Measurements from ENCODE around the gene SMKR1. TPM values are rescaled to one million over a fixed set of nuclear protein-coding genes. Genes with fewer than 3 reads are reported as not detected.

Gene SMKR1
- total and polyA plus RNA-seq, 9 of the 15 experiments (the other 6 are each of a cell fraction or from before 2014, with no cell fraction given), result 0.58 to 1.8 (median 0.93) TPM; not detected in 1

DNA sequence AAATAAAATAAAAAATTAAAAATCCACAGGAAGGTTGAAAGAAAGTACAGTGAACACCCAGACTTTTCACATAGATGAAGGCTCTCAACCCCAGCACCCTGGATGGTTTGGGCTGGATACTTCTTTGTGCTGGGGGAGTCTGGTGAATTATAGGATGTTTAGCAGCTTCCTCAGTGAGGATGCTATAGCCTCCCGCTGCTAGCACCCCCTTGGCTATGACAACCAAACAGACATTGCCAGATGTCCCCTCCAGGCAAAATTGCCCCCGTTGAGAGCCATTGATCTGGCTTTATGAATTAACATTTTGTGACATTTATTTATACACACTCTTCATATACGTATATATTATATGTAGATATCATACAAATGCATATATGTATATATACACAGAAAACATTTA, 21.6 kb downstream of the SMKR1 start:
- BruUV-seq (replicated peaks), result no TSS peak
- FAIRE-seq (no peak), DNase-seq (ENCODE audit: extremely low read depth in 1 of 4, low spot score in 3 of 4) (no peak), ATAC-seq (no peak)
- TF ChIP-seq TAF15 (IDR thresholded peaks at IDR 0.05; ENCODE audit: low read depth, low read length) (no peak), RFX5 (IDR thresholded peaks at IDR 0.05; ENCODE audit: low read depth, low read length) (no peak), MAFG (tag; conservative IDR thresholded peaks at IDR 0.05) (no peak), KHSRP (IDR thresholded peaks at IDR 0.05) (no peak), ZNF253 (CRISPR knock-in tag; conservative IDR thresholded peaks at IDR 0.05) (no peak), ZNF134 (CRISPR knock-in tag; conservative IDR thresholded peaks at IDR 0.05) (no peak), RAD21 (CRISPR knock-in tag; conservative IDR thresholded peaks at IDR 0.05 in 1 of 2, IDR thresholded peaks at IDR 0.05 in 1 of 2) (no peak), SRSF1 (IDR thresholded peaks at IDR 0.05; ENCODE audit: low read depth, low read length) (no peak), TAF1 (IDR thresholded peaks at IDR 0.05; ENCODE audit: control insufficient read depth, extremely low read depth, insufficient read depth, low read length, severe bottlenecking) (no peak)
- TF ChIP-seq, protein P1, sequence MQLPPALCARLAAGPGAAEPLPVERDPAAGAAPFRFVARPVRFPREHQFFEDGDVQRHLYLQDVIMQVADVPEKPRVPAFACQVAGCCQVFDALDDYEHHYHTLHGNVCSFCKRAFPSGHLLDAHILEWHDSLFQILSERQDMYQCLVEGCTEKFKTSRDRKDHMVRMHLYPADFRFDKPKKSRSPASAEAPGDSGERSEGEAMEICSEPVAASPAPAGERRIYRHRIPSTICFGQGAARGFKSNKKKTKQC (CRISPR knock-in tag; IDR thresholded peaks at IDR 0.05), result no peak
- TF ChIP-seq, protein P2, sequence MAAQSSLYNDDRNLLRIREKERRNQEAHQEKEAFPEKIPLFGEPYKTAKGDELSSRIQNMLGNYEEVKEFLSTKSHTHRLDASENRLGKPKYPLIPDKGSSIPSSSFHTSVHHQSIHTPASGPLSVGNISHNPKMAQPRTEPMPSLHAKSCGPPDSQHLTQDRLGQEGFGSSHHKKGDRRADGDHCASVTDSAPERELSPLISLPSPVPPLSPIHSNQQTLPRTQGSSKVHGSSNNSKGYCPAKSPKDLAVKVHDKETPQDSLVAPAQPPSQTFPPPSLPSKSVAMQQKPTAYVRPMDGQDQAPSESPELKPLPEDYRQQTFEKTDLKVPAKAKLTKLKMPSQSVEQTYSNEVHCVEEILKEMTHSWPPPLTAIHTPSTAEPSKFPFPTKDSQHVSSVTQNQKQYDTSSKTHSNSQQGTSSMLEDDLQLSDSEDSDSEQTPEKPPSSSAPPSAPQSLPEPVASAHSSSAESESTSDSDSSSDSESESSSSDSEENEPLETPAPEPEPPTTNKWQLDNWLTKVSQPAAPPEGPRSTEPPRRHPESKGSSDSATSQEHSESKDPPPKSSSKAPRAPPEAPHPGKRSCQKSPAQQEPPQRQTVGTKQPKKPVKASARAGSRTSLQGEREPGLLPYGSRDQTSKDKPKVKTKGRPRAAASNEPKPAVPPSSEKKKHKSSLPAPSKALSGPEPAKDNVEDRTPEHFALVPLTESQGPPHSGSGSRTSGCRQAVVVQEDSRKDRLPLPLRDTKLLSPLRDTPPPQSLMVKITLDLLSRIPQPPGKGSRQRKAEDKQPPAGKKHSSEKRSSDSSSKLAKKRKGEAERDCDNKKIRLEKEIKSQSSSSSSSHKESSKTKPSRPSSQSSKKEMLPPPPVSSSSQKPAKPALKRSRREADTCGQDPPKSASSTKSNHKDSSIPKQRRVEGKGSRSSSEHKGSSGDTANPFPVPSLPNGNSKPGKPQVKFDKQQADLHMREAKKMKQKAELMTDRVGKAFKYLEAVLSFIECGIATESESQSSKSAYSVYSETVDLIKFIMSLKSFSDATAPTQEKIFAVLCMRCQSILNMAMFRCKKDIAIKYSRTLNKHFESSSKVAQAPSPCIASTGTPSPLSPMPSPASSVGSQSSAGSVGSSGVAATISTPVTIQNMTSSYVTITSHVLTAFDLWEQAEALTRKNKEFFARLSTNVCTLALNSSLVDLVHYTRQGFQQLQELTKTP (IDR thresholded peaks at IDR 0.05; ENCODE audit: low read depth in 1 of 2, partially characterized antibody in 2 of 2), result no peak
- Histone ChIP-seq H3K9me3 (replicated peaks; ENCODE audit: control insufficient read depth, insufficient read depth, low read depth, low read length) (no peaks in the 10 kb centered on the region), H3K27me3 (ENCODE audit: control insufficient read depth in 2 of 2, insufficient read depth in 2 of 2, low read length in 2 of 2) (peaks cover 16 to 47% of the 10 kb centered on the region in 2 experiments; a peak in 3 of 5 replicates), H3K4me2 (ENCODE audit: insufficient read depth, low read length) (no peak overlapping the region), H3K4me1 (replicated peaks in 1 of 2; ENCODE audit: control insufficient read depth in 2 of 2, insufficient read depth in 2 of 2, low read length in 2 of 2) (peaks cover 6 to 11% of the 10 kb centered on the region in 2 experiments; a peak in 3 of 5 replicates), H2AFZ (ENCODE audit: low read depth, low read length) (no peak overlapping the region), H3K9me1 (ENCODE audit: control insufficient read depth, insufficient read depth, low read length) (no peaks in the 10 kb centered on the region), H3K79me2 (ENCODE audit: control insufficient read depth, insufficient read depth, low read length) (no peaks in the 10 kb centered on the region), H4K20me1 (replicated peaks; ENCODE audit: control insufficient read depth, insufficient read depth, low read length) (no peaks in the 10 kb centered on the region), H3K36me3 (ENCODE audit: control insufficient read depth, insufficient read depth, low read length) (no peaks in the 10 kb centered on the region), H3K9ac (ENCODE audit: insufficient read depth in 1 of 2, low read depth in 2 of 2, low read length in 2 of 2) (no peak overlapping the region), H3K4me3 (no peak overlapping the region), H3K27ac (ENCODE audit: extremely low read depth, low read depth, low read length) (no peak overlapping the region)
- intact Hi-C loops (cut with micrococcal nuclease) (no loop called here), in situ Hi-C loops (cut with MboI) (loop anchor here (10.0 kb wide), 1 partner anchor 1699 kb away; no protein-coding TSS in a partner anchor)
- 19% methylated on average over 3 of the region's 3 CpGs for WGBS (ENCODE audit: insufficient coverage, low coverage, missing lambda C conversion rate)
- ChIA-PET CTCF (ENCODE audit: low intra/inter-chr PET ratio) (no interaction called here), POLR2A (interaction anchor here (1.2 kb wide), 1 partner anchor 181 kb away, joined by 4 read pairs; no protein-coding TSS in a partner anchor)
